Stomach (tissue), 4 donors: ENCODE results near the gene PDE8A.

Experiments used
- EP300 ChIP-seq: sonication (generic); formaldehyde crosslinking; IDR thresholded peaks from one replicate; pipeline ENCODE4 v1.6.1; 2017; ENCODE audit warnings: antibody characterized with exemption
- POLR2A ChIP-seq, 4 donors: fragments of 450-650 bp; IDR thresholded peaks; one replicate each; pipeline ENCODE4 v1.6.1; 2016; ENCODE audit warnings: antibody characterized with exemption in 4 of 4, control low read depth in 2 of 4, mild to moderate bottlenecking in 1 of 4, moderate library complexity in 1 of 4

DNA sequence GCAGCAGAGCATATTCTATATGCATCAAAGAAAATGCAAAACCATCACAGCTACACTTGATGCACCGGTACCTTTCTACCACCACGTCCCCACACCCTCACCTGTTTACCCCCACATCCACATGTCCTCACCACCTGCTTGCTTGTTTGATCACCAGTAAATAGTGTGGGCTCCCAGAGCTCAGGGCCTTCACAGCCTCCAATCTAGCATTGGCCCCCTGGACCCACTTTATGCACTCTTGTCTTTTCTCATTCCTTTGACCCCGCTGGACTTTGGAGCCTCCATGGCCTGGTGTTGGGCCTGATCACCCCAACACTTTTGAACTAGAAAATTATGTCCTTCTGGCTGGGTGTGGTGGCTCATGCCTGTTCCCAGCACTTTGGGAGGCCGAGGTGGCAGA is 190.1 kb downstream of the PDE8A start:
- TF ChIP-seq POLR2A (IDR thresholded peaks at IDR 0.05) (no peak), EP300 (no peak)
